ENCODE measurements around the gene PPP2R5C. TPM values are rescaled to one million over a fixed set of nuclear protein-coding genes. Genes with fewer than 3 reads are reported as not detected.
A peak's percentile ranks its signal among the peaks of the same experiment; 100 is the strongest.
"Not testable (repeated sequence)": the region's sequence is repeated elsewhere in the genome, so short reads cannot be mapped to it uniquely, and the experiment has no call there.

Gene PPP2R5C
- total and polyA plus RNA-seq, 8 donors, result 41.6 to 76.1 (median 55.9) TPM

DNA sequence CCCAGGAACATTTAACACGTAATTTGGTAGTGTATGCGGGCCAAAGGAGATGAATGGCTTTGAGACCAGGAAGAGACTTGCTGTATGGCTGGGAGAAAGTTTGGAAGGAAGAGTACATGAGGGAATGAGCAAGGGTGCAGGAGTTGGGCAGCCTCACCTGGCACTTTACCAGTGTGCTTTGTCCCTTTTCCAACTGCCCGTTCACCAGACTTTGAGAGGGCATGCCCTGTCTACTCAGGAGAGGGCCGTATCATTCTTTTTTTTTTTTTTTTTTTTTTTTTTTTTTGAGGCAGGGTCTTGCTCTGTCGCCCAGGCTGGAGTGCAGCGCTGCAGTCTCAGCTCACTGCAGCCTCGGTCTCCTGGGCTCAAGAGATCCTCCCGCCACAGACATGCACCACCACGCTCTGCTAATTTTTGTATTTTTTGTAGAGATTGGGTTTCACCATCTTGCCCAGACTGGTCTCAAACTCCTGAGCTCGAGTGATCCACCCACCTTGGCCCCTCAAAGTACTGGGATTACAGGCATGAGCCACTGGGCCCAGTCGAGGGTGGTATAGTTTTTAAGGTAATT, 209.4 kb downstream of the PPP2R5C start:
- FAIRE-seq (no peak), DNase-seq (no peak), ATAC-seq (no peak)
- 85 to 87% methylated on average over 11 of the region's 11 CpGs for WGBS, 2 donors
- H3K27ac ChIP-seq, result no peak overlapping the region
- H3K9me3 ChIP-seq, result no peaks in the 10 kb centered on the region
- no peaks in the 10 kb centered on the region for H3K27me3 ChIP-seq
- H3K36me3 ChIP-seq, result peaks cover 0 to 4% (median 0%) of the 10 kb centered on the region in 3 donors
- H3K4me1 ChIP-seq, result peaks cover 3 to 32% (median 18%) of the 10 kb centered on the region in 3 donors
- TF ChIP-seq, protein P1, sequence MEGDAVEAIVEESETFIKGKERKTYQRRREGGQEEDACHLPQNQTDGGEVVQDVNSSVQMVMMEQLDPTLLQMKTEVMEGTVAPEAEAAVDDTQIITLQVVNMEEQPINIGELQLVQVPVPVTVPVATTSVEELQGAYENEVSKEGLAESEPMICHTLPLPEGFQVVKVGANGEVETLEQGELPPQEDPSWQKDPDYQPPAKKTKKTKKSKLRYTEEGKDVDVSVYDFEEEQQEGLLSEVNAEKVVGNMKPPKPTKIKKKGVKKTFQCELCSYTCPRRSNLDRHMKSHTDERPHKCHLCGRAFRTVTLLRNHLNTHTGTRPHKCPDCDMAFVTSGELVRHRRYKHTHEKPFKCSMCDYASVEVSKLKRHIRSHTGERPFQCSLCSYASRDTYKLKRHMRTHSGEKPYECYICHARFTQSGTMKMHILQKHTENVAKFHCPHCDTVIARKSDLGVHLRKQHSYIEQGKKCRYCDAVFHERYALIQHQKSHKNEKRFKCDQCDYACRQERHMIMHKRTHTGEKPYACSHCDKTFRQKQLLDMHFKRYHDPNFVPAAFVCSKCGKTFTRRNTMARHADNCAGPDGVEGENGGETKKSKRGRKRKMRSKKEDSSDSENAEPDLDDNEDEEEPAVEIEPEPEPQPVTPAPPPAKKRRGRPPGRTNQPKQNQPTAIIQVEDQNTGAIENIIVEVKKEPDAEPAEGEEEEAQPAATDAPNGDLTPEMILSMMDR (IDR thresholded peaks at IDR 0.05), result no peak
- H3K4me3 ChIP-seq, result no peak overlapping the region
- intact Hi-C loops (cut with DNase I), result no loop called here

- FAIRE-seq; H3K9me3 ChIP-seq; H3K4me3 ChIP-seq; DNase-seq; intact Hi-C loops (cut with DNase I); H3K27me3 ChIP-seq; H3K36me3 ChIP-seq; ATAC-seq: not testable (repeated sequence)
- WGBS, 2 donors, result 79 to 89% methylated on average over 2 of the region's 2 CpGs
- H3K27ac ChIP-seq, result peak overlapping the region in 1 of 4 donors; percentile 49
- H3K4me1 ChIP-seq, result peaks cover 0 to 27% (median 12%) of the 10 kb centered on the region in 3 donors
Observed at GRCh38 chr14:101971458-101971857, 209.9 kb downstream of the PPP2R5C start.

DNA sequence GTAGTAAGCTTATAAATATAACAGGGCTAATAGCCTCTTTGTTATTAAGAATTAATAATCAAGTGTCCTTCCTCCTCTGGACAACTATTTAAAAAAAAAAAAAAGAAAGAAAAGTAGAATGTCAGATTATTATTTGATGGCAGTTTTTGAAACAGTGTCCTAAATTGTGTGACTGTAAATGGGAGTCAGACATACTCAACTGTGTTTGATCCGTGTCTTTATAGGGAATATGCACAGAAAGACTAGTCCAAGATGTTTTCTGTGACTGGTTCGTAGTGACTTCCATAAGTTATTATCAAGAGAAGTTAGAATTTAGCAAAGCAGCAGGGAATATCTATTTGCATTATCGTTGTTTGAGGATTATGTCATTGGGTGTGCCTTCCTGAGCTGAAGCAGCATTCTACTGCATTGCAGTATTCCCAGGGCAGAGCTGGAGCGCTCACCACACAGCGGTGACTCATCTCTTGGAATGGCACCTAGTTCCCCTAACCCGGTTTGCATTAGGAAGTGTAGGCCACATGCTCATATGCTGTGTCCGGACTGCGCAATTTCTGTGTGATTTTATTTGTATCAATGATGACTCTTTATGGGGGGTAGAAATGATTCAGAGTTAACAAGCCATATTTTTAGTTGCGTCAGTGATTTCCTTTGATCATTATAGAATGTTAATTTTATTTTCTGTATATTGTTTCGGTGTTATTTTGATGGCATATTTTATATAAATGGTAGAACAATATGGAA, 210.8 kb downstream of the PPP2R5C start:
- Histone ChIP-seq H3K4me1 (peaks cover 0 to 24% (median 9%) of the 10 kb centered on the region in 3 donors), H3K36me3 (peaks cover 0 to 7% (median 4%) of the 10 kb centered on the region in 3 donors), H3K9me3 (no peaks in the 10 kb centered on the region), H3K27me3 (no peaks in the 10 kb centered on the region), H3K27ac (peak overlapping the region; percentile 2 to 60 (median 27)), H3K4me3 (no peak overlapping the region)
- peak in 4 of 6 donors; percentile 67 to 85 (median 73) for DNase-seq
- 34 to 41% methylated on average over 10 of the region's 10 CpGs for whole genome bisulfite sequencing, 2 donors
- TF ChIP-seq, protein P1 (IDR thresholded peaks at IDR 0.05), result no peak
- peak; percentile 94 to 99 (median 98) for ATAC-seq
- intact Hi-C loops (cut with DNase I), result no loop called here
- FAIRE-seq, result peak; percentile 91

GRCh38 chr14:101973356-101973755, 211.8 kb downstream of the PPP2R5C start:
- Histone ChIP-seq H3K9me3 (no peaks in the 10 kb centered on the region), H3K4me3 (no peak overlapping the region), H3K27me3 (no peaks in the 10 kb centered on the region), H3K36me3 (peaks cover 0 to 7% (median 4%) of the 10 kb centered on the region in 3 donors), H3K27ac (peak overlapping the region in 2 of 4 donors; percentile 49 to 60), H3K4me1 (peaks cover 0 to 24% (median 9%) of the 10 kb centered on the region in 3 donors)
- TF ChIP-seq, protein P1 (IDR thresholded peaks at IDR 0.05), result no peak
- WGBS, 2 donors, result 95 to 98% methylated on average over 7 of the region's 7 CpGs
- ATAC-seq, result no peak
- no peak for FAIRE-seq
- intact Hi-C loops (cut with DNase I), result no loop called here
- DNase-seq, result no peak

DNA sequence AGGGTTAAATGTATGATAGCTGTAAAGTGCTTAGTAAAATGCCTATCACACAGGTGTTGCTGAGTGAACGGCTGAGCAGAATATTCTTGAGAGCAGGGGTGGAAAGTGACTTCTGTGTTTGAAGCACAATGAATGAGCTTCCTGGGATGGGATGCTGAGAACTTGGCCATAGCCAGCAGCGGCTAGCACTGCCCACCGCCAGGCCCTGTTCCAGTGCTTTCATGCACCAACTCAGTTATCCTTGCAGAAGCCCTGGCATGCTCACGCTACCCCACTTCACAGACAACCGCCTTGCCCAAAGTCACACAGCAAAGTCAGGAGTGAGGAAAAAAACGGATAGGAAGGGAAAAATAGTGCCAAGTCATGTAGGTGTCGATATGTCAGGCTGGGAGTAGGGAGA, 213.7 kb downstream of the PPP2R5C start:
- peaks cover 0 to 12% (median 7%) of the 10 kb centered on the region in 3 donors for H3K36me3 ChIP-seq
- TF ChIP-seq, protein P1 (IDR thresholded peaks at IDR 0.05), result no peak

More for the DNA sequence above, 213.7 kb downstream of the PPP2R5C start:
- H3K9me3 ChIP-seq, result no peaks in the 10 kb centered on the region
- no peak overlapping the region for H3K27ac ChIP-seq
- no peak overlapping the region for H3K4me3 ChIP-seq
- H3K4me1 ChIP-seq, result peaks cover 7 to 33% (median 9%) of the 10 kb centered on the region in 3 donors
- WGBS, 2 donors, result 83 to 86% methylated on average over 7 of the region's 7 CpGs
- intact Hi-C loops (cut with DNase I), result no loop called here
- FAIRE-seq, result no peak
- ATAC-seq, result no peak
- H3K27me3 ChIP-seq, result no peaks in the 10 kb centered on the region
- no peak for DNase-seq

Other genes with a start within 250 kb of the PPP2R5C start
- 1 to 10 TPM in 2 of 6 donors, under 1 TPM in 4; 0.12 to 2.1 (median 0.75) TPM for gene DIO3, start 200.2 kb upstream of the PPP2R5C start, total RNA-seq
- gene DIO3, start 200.2 kb upstream of the PPP2R5C start, polyA plus RNA-seq, result under 1 TPM; 0.82 to 0.95 TPM
- 100 to 1,000 TPM; 114 to 215 (median 143) TPM for gene DYNC1H1, start 202.9 kb downstream of the PPP2R5C start, total RNA-seq
- gene DYNC1H1, start 202.9 kb downstream of the PPP2R5C start, polyA plus RNA-seq, result 10 to 100 TPM; 95.7 to 96.4 TPM

Measured in pancreas (tissue), 10 donors.